Measurements from ENCODE around the gene SLC25A47. TPM values are rescaled to one million over a fixed set of nuclear protein-coding genes. Genes with fewer than 3 reads are reported as not detected.

SLC25A47 gene
- total and polyA plus RNA-seq, 2 donors (not counting 1 experiment from before 2014, with no cell fraction given): not detected

DNA sequence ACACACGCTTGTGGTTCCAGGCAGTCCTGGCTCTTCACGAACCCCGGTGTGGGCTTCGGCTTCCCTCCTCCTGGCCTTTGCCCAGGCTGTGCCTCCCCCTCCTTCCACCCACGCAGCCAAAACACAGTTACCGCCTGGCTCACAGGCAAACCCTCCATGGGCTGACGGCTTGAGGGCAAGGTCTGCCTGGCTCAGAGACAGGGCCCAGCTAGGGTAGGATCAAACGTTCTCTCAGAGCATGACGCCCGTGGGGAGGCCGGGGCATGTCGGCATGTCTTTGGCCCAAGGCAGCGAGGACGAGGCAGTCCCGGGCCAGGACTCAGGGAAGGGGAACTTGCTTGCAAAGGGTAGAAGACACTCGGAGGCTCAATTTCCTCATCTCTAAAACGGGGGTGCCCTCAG lies 2.1 kb downstream of the SLC25A47 start:
- no peaks in the 10 kb centered on the region for H3K27me3 ChIP-seq (replicated peaks in 1 of 4; ENCODE audit: control extremely low read depth in 1 of 4, control insufficient read depth in 3 of 4, insufficient read depth in 4 of 4, low read length in 3 of 4)
- H3K27ac Mint-ChIP-seq: no peak overlapping the region
- no peaks in the 10 kb centered on the region for H3K9me3 Mint-ChIP-seq (ENCODE audit: insufficient read depth)
- H3K4me1 ChIP-seq (ENCODE audit: control insufficient read depth in 2 of 2, insufficient read depth in 2 of 2, low read length in 2 of 2): no peaks in the 10 kb centered on the region
- no peaks in the 10 kb centered on the region for H3K36me3 ChIP-seq (replicated peaks in 1 of 2; ENCODE audit: control extremely low read depth in 1 of 2, control insufficient read depth in 1 of 2, extremely low read depth in 1 of 2, insufficient read depth in 2 of 2, low read length in 1 of 2)
- H3K9ac ChIP-seq (ENCODE audit: low read length): no peak overlapping the region
- ATAC-seq (ENCODE audit: low read depth): no peak
- H3K4me3 Mint-ChIP-seq: no peak overlapping the region
- ChIA-PET POLR2A (no interaction called here), CTCF (no interaction called here)
- intact Hi-C loops (cut with micrococcal nuclease): no loop called here
- TF ChIP-seq EZH2 (IDR thresholded peaks at IDR 0.05; ENCODE audit: borderline replicate concordance, insufficient read depth, low read depth, low read length, poor library complexity, severe bottlenecking): no peak
- TF ChIP-seq, protein P1, sequence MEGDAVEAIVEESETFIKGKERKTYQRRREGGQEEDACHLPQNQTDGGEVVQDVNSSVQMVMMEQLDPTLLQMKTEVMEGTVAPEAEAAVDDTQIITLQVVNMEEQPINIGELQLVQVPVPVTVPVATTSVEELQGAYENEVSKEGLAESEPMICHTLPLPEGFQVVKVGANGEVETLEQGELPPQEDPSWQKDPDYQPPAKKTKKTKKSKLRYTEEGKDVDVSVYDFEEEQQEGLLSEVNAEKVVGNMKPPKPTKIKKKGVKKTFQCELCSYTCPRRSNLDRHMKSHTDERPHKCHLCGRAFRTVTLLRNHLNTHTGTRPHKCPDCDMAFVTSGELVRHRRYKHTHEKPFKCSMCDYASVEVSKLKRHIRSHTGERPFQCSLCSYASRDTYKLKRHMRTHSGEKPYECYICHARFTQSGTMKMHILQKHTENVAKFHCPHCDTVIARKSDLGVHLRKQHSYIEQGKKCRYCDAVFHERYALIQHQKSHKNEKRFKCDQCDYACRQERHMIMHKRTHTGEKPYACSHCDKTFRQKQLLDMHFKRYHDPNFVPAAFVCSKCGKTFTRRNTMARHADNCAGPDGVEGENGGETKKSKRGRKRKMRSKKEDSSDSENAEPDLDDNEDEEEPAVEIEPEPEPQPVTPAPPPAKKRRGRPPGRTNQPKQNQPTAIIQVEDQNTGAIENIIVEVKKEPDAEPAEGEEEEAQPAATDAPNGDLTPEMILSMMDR (IDR thresholded peaks at IDR 0.05): no peak
- H2AFZ ChIP-seq (ENCODE audit: insufficient read depth, low read depth, low read length, poor library complexity, severe bottlenecking): no peak overlapping the region
- H3K27me3 Mint-ChIP-seq: no peaks in the 10 kb centered on the region
- H3K27ac ChIP-seq (ENCODE audit: low read length in 2 of 2): no peak overlapping the region
- no peak overlapping the region for H3K4me2 ChIP-seq (replicated peaks; ENCODE audit: low read depth, low read length, poor library complexity, severe bottlenecking)
- no peak for DNase-seq
- no peaks in the 10 kb centered on the region for H3K4me1 Mint-ChIP-seq
- 88% methylated on average over 17 of the region's 17 CpGs for WGBS (ENCODE audit: insufficient coverage)
- no peaks in the 10 kb centered on the region for H4K20me1 ChIP-seq (ENCODE audit: control insufficient read depth, insufficient read depth, low read length, poor library complexity, severe bottlenecking)
- H3K9me3 ChIP-seq (ENCODE audit: control extremely low read depth in 1 of 3, control insufficient read depth in 2 of 3, insufficient read depth in 1 of 3, low read length in 2 of 3): no peaks in the 10 kb centered on the region
- H3K79me2 ChIP-seq (ENCODE audit: control insufficient read depth, insufficient read depth, low read length): no peaks in the 10 kb centered on the region
- H3K4me3 ChIP-seq (ENCODE audit: control extremely low read depth in 1 of 5, extremely low read depth in 1 of 5, insufficient read depth in 1 of 5, low read depth in 2 of 5, low read length in 4 of 5): no peak overlapping the region

DNA sequence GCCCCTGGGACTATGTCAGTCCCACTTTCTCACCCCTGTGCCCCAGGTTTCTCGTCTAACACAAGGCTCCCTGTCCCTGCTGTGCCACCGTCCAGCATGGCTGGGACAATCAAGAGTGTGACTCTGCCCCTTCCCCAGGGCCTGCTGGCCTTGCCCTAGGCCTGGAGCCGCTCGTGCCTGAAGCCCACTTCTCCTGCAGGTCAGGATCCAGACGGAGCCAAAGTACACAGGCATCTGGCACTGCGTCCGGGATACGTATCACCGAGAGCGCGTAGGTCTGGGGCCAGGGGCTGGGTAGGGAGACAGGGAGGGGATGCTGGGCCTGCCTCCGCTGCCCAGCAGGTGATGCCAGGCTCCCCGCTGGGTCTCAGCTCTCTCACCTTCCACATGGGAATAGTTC lies 2.8 kb downstream of the SLC25A47 start:
- ChIA-PET CTCF (no interaction called here), POLR2A (no interaction called here)
- Histone ChIP-seq H3K4me1 (ENCODE audit: control insufficient read depth in 2 of 2, insufficient read depth in 2 of 2, low read length in 2 of 2) (no peaks in the 10 kb centered on the region), H3K4me3 (ENCODE audit: control extremely low read depth in 1 of 5, extremely low read depth in 1 of 5, insufficient read depth in 1 of 5, low read depth in 2 of 5, low read length in 4 of 5) (no peak overlapping the region), H3K9me3 (ENCODE audit: control extremely low read depth in 1 of 3, control insufficient read depth in 2 of 3, insufficient read depth in 1 of 3, low read length in 2 of 3) (no peaks in the 10 kb centered on the region), H4K20me1 (ENCODE audit: control insufficient read depth, insufficient read depth, low read length, poor library complexity, severe bottlenecking) (no peaks in the 10 kb centered on the region), H3K79me2 (ENCODE audit: control insufficient read depth, insufficient read depth, low read length) (no peaks in the 10 kb centered on the region), H2AFZ (ENCODE audit: insufficient read depth, low read depth, low read length, poor library complexity, severe bottlenecking) (no peak overlapping the region), H3K27ac (ENCODE audit: low read length in 2 of 2) (no peak overlapping the region), H3K9ac (ENCODE audit: low read length) (no peak overlapping the region), H3K27me3 (replicated peaks in 1 of 4; ENCODE audit: control extremely low read depth in 1 of 4, control insufficient read depth in 3 of 4, insufficient read depth in 4 of 4, low read length in 3 of 4) (no peaks in the 10 kb centered on the region), H3K4me2 (replicated peaks; ENCODE audit: low read depth, low read length, poor library complexity, severe bottlenecking) (no peak overlapping the region), H3K36me3 (replicated peaks in 1 of 2; ENCODE audit: control extremely low read depth in 1 of 2, control insufficient read depth in 1 of 2, extremely low read depth in 1 of 2, insufficient read depth in 2 of 2, low read length in 1 of 2) (no peaks in the 10 kb centered on the region)
- TF ChIP-seq, protein P1 (IDR thresholded peaks at IDR 0.05): no peak
- no peak for TF ChIP-seq EZH2 (IDR thresholded peaks at IDR 0.05; ENCODE audit: borderline replicate concordance, insufficient read depth, low read depth, low read length, poor library complexity, severe bottlenecking)
- no peaks in the 10 kb centered on the region for H3K4me1 Mint-ChIP-seq
- DNase-seq (no peak), ATAC-seq (ENCODE audit: low read depth) (no peak)
- no peak overlapping the region for H3K27ac Mint-ChIP-seq
- H3K4me3 Mint-ChIP-seq: no peak overlapping the region
- no peaks in the 10 kb centered on the region for H3K9me3 Mint-ChIP-seq (ENCODE audit: insufficient read depth)
- WGBS (ENCODE audit: insufficient coverage): 88% methylated on average over 13 of the region's 13 CpGs
- intact Hi-C loops (cut with micrococcal nuclease): no loop called here
- no peaks in the 10 kb centered on the region for H3K27me3 Mint-ChIP-seq

Data from B cell (primary cell).